Measurements from ENCODE around the gene NABP1.

NABP1 gene

DNA sequence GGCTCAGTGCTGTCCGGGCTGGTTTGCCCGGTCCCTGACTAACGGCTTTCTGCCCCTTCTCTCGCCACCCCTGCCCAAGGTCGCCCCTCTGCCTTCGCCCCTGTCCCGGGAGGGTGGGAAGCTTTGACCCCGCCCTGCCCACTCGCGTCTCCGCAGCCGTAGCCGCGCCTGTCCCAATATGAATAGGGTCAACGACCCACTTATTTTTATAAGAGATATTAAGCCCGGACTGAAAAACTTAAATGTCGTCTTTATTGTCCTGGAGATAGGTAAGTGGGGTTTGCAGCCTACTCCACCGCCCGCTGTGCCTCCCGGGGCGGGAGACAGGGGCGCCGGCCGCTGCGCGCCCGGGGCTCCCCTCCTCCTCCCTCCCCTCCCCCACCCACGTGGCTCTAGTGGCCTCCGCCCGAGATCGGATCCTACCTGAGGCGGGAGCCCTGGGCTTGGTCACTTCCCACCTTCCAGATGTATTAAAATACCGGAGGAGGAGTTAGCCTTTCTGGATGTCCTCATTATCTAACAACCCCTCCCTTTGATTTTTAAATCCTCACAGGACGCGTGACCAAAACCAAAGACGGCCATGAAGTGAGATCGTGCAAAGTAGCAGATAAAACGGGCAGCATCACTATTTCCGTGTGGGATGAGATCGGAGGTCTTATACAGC, 633 bp downstream of the NABP1 start:
- no peaks in the 10 kb centered on the region for H3K9me3 ChIP-seq (ENCODE audit: control insufficient read depth, low read length)
- peak overlapping the region; percentile 71 for H3K4me2 ChIP-seq (ENCODE audit: low read length)
- H3K27ac ChIP-seq: peak overlapping the region; percentile 79
- TF ChIP-seq, protein P1, sequence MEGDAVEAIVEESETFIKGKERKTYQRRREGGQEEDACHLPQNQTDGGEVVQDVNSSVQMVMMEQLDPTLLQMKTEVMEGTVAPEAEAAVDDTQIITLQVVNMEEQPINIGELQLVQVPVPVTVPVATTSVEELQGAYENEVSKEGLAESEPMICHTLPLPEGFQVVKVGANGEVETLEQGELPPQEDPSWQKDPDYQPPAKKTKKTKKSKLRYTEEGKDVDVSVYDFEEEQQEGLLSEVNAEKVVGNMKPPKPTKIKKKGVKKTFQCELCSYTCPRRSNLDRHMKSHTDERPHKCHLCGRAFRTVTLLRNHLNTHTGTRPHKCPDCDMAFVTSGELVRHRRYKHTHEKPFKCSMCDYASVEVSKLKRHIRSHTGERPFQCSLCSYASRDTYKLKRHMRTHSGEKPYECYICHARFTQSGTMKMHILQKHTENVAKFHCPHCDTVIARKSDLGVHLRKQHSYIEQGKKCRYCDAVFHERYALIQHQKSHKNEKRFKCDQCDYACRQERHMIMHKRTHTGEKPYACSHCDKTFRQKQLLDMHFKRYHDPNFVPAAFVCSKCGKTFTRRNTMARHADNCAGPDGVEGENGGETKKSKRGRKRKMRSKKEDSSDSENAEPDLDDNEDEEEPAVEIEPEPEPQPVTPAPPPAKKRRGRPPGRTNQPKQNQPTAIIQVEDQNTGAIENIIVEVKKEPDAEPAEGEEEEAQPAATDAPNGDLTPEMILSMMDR (IDR thresholded peaks at IDR 0.05): no peak
- no peaks in the 10 kb centered on the region for H3K79me2 ChIP-seq
- H3K9ac ChIP-seq: peak overlapping the region; percentile 23
- peak overlapping the region; percentile 77 for H2AFZ ChIP-seq
- H3K4me1 ChIP-seq: no peaks in the 10 kb centered on the region
- H3K4me3 ChIP-seq (ENCODE audit: low read depth, low read length): peak overlapping the region; percentile 96
- no peaks in the 10 kb centered on the region for H3K27me3 ChIP-seq (ENCODE audit: control insufficient read depth, insufficient read depth, low read length)
- no peaks in the 10 kb centered on the region for H3K36me3 ChIP-seq (ENCODE audit: control insufficient read depth, insufficient read depth, low read length)

DNA sequence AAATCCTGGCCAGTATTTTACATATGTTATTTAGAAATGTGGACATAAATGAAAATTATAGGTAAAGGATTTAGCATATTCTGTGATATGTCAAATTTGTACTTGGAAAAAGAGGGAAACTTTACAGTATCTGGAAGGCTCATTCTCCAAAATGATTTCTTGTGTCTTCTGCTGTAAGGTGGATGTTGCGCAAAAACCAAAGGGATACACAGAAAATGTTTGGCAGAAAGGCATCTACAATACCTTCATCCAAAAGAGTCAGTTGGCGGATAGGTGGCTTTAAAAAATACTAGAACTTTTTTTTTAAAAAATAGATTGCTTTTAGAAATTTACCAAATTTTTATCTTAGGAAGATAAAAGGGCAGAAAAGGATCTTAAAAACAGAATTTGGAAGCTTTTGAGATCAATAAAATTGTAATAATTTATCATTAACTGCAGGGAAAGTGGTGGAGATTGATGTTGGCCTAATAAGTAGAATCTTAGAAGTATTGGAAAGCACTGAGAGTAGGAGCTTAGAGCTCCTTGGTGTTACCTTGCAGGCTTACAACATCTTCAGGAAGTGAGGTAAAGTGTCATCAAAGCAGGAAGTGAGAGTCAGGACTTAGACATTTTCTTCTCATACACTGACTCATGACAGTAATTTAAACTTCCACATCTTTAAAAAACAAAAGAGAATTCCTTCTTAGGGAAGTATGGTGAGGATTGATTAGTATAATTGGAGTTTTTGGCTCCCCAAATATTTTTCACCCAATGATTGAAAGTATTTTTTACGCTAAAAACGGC, 2.1 kb downstream of the NABP1 start:
- Histone ChIP-seq H3K4me3 (ENCODE audit: low read depth, low read length) (no peak overlapping the region), H3K9ac (no peak overlapping the region), H3K79me2 (no peaks in the 10 kb centered on the region), H3K4me1 (no peaks in the 10 kb centered on the region), H3K36me3 (ENCODE audit: control insufficient read depth, insufficient read depth, low read length) (no peaks in the 10 kb centered on the region), H3K27ac (no peak overlapping the region), H3K9me3 (ENCODE audit: control insufficient read depth, low read length) (no peaks in the 10 kb centered on the region), H2AFZ (peak overlapping the region; percentile 5), H3K27me3 (ENCODE audit: control insufficient read depth, insufficient read depth, low read length) (no peaks in the 10 kb centered on the region), H3K4me2 (ENCODE audit: low read length) (no peak overlapping the region)
- TF ChIP-seq, protein P1 (IDR thresholded peaks at IDR 0.05): no peak

DNA sequence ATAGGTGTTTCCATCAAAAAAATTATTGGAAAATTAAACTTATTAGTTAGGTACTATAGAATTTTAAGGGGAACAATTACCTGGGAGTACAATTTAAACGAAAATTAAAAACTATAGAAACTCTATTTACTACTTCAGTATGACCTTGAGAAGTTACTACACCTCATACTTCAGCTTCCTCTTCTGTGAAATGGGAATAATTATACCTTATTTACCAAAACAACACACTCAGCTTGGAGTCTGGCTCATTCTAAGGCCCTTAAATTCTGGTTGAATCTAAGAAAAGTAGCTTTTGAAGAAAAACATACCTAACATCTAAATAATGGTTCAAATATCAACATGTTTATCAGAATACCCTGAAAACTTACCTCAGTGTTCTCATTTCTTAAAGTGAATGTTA, 2.7 kb downstream of the NABP1 start:
- Histone ChIP-seq H3K9me3 (ENCODE audit: control insufficient read depth, low read length) (no peaks in the 10 kb centered on the region), H3K27me3 (ENCODE audit: control insufficient read depth, insufficient read depth, low read length) (no peaks in the 10 kb centered on the region), H3K4me1 (no peaks in the 10 kb centered on the region), H3K4me3 (ENCODE audit: low read depth, low read length) (no peak overlapping the region), H3K4me2 (ENCODE audit: low read length) (no peak overlapping the region), H3K9ac (no peak overlapping the region), H2AFZ (no peak overlapping the region), H3K36me3 (ENCODE audit: control insufficient read depth, insufficient read depth, low read length) (no peaks in the 10 kb centered on the region), H3K79me2 (no peaks in the 10 kb centered on the region), H3K27ac (no peak overlapping the region)
- TF ChIP-seq, protein P1 (IDR thresholded peaks at IDR 0.05): no peak

DNA sequence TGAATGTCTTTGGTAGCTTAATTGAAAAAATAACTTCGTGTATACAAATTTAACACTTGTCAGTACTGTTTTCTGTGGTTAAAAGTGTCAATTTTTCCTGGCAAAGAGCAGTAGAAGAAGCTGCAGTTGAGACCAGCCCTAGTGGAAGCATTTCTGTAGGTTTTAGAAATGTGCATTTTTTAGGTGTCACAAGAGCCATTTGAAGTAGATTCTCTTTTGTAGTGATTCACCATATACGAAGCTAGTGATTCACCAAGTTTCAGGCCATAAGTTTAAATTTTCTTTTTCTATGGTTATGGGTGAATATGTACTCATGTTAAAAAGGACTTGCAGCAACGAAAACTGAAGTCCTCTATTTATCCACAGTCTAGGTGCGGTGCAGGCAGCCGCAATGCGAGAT, 4.2 kb downstream of the NABP1 start:
- no peaks in the 10 kb centered on the region for H3K79me2 ChIP-seq
- TF ChIP-seq, protein P1 (IDR thresholded peaks at IDR 0.05): no peak
- H2AFZ ChIP-seq: no peak overlapping the region
- H3K4me1 ChIP-seq: no peaks in the 10 kb centered on the region
- H3K4me3 ChIP-seq (ENCODE audit: low read depth, low read length): no peak overlapping the region
- H3K9ac ChIP-seq: no peak overlapping the region
- no peak overlapping the region for H3K27ac ChIP-seq
- no peak overlapping the region for H3K4me2 ChIP-seq (ENCODE audit: low read length)
- H3K9me3 ChIP-seq (ENCODE audit: control insufficient read depth, low read length): no peaks in the 10 kb centered on the region
- H3K36me3 ChIP-seq (ENCODE audit: control insufficient read depth, insufficient read depth, low read length): no peaks in the 10 kb centered on the region
- no peaks in the 10 kb centered on the region for H3K27me3 ChIP-seq (ENCODE audit: control insufficient read depth, insufficient read depth, low read length)
